Measurements from ENCODE around the gene ARL2. TPM values are rescaled to one million over a fixed set of nuclear protein-coding genes. Genes with fewer than 3 reads are reported as not detected.
A peak's percentile ranks its signal among the peaks of the same experiment; 100 is the strongest.

Gene ARL2
- total RNA-seq (100 to 1,000 TPM in 7 of 9 donors, 10 to 100 TPM in 2; 90.3 to 241 (median 116) TPM), polyA plus RNA-seq (100 to 1,000 TPM; 126 to 158 TPM)
- long read RNA-seq, donor 1, transcript ARL2-201 (5 exons, 979 nt), result major isoform, 127 of 142 reads
- long read RNA-seq, donor 1, transcript ARL2-206 (4 exons, 795 nt), result minor isoform, 5 of 142 reads
- long read RNA-seq, donor 1, partial matches to known transcripts, result 1 of 142 reads
- long read RNA-seq, donor 1, other reads (novel, unspliced or antisense), result 2 of 142 reads
- long read RNA-seq, donor 2, transcript ARL2-201 (5 exons, 979 nt), result major isoform, 155 of 163 reads
- long read RNA-seq, donor 2, partial matches to known transcripts, result 1 of 163 reads
- long read RNA-seq, donor 2, other reads (novel, unspliced or antisense), result 0 of 163 reads
- long read RNA-seq, donor 3, transcript ARL2-201 (5 exons, 979 nt), result major isoform, 78 of 89 reads
- long read RNA-seq, donor 3, partial matches to known transcripts, result 1 of 89 reads
- long read RNA-seq, donor 3, other reads (novel, unspliced or antisense), result 1 of 89 reads

DNA sequence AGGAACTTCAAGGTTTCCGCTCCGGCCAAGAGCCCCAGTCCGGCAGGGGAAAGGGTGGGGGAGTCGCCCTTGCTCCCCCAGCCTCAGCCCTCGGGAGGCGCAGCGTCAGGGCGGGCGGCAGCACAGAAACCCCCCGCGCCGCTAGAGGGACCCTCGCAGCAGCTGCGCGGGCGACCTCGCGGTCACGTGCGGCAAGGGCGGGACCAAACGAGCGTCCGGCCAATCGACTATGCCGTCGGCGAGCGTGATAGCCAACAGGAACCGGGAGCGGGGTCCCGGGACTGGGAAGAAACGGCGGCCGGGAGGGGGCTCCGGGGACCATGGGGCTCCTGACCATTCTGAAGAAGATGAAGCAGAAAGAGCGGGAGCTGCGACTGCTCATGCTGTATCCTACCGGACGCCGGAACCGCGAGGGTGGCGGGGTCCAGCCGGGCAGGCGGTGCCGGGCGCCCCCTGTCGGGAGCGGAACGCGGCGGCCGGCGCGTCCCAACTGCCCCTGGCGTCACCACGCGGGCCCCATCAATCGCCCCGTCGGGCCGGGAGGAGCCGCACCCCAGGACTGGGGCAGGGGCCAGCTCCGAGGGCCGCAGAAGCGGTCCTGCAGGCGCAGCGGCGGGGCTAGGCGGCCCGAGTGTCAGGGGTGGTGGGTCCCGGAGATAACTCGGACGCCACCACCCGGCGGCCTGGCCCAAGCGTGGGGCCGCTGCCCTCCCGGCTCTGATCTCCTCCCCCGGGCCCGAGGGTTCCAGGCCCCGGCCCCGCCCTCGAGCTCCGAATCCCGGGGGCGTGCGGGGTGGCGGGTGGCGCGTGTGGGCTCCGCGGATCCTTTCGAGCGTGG, at the start of gene ARL2:
Gene ARL2, plus strand, starts transcription at position 273 of the 838 bp plus-strand sequence. Its CDS starts 48 bp downstream, at position 321.
- H3K27ac ChIP-seq, result peak within 1 kb of the TSS; percentile 92 to 100 (median 99)
- no peaks in the 10 kb centered on the region for H3K9me3 ChIP-seq
- ATAC-seq (peak; percentile 85 to 95 (median 94)), DNase-seq (peak; percentile 95 to 96 (median 95))
- peaks cover 0 to 17% (median 9%) of the 10 kb centered on the region in 9 donors for H3K36me3 ChIP-seq
- 0 to 1% (median 0%) methylated on average over 27 to 96 of the region's 96 CpGs for WGBS, 4 donors
- peak in 1 of 2 donors; percentile 26 for TF ChIP-seq POLR2A (IDR thresholded peaks at IDR 0.05)
- TF ChIP-seq, protein P1, sequence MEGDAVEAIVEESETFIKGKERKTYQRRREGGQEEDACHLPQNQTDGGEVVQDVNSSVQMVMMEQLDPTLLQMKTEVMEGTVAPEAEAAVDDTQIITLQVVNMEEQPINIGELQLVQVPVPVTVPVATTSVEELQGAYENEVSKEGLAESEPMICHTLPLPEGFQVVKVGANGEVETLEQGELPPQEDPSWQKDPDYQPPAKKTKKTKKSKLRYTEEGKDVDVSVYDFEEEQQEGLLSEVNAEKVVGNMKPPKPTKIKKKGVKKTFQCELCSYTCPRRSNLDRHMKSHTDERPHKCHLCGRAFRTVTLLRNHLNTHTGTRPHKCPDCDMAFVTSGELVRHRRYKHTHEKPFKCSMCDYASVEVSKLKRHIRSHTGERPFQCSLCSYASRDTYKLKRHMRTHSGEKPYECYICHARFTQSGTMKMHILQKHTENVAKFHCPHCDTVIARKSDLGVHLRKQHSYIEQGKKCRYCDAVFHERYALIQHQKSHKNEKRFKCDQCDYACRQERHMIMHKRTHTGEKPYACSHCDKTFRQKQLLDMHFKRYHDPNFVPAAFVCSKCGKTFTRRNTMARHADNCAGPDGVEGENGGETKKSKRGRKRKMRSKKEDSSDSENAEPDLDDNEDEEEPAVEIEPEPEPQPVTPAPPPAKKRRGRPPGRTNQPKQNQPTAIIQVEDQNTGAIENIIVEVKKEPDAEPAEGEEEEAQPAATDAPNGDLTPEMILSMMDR (IDR thresholded peaks at IDR 0.05), result peak; percentile 63 to 89 (median 78)
- intact Hi-C loops (cut with DNase I), result loop anchor here (1.0 to 10.0 kb wide), 16 partner anchors 13 to 169 kb away; partner anchors contain the start of genes PPP2R5B (in 5 of the 10), ZNHIT2 (in 5 of the 10), CDC42BPG (in 4 of the 10) and CDCA5 (in 4 of the 10)
- H3K4me1 ChIP-seq, result peaks cover 0 to 30% (median 14%) of the 10 kb centered on the region in 12 donors
- H3K27me3 ChIP-seq, result no peaks in the 10 kb centered on the region
- peak within 1 kb of the TSS; percentile 61 to 89 (median 80) for H3K4me3 ChIP-seq

- no peak overlapping the region for H3K4me3 ChIP-seq
- WGBS, 4 donors, result 91 to 94% (median 93%) methylated on average over 3 of the region's 3 CpGs
- intact Hi-C loops (cut with DNase I), result no loop called here
- no peak overlapping the region for H3K27ac ChIP-seq
- no peak for DNase-seq
- TF ChIP-seq, protein P1 (IDR thresholded peaks at IDR 0.05), result no peak
- TF ChIP-seq POLR2A (IDR thresholded peaks at IDR 0.05), result no peak
- H3K27me3 ChIP-seq, result no peaks in the 10 kb centered on the region
- ATAC-seq, result no peak
- no peaks in the 10 kb centered on the region for H3K9me3 ChIP-seq
- H3K36me3 ChIP-seq, result no peaks in the 10 kb centered on the region
- H3K4me1 ChIP-seq, result peaks cover 0 to 11% (median 9%) of the 10 kb centered on the region in 12 donors
Observed at GRCh38 chr11:64967375-64967774, 46.6 kb upstream of the ARL2 start.

- WGBS, 4 donors, result 39 to 44% (median 41%) methylated on average over 5 of the region's 5 CpGs
- peaks cover 0 to 12% (median 10%) of the 10 kb centered on the region in 12 donors for H3K4me1 ChIP-seq
- TF ChIP-seq, protein P1 (IDR thresholded peaks at IDR 0.05), result no peak
- no peak for TF ChIP-seq POLR2A (IDR thresholded peaks at IDR 0.05)
- no peaks in the 10 kb centered on the region for H3K9me3 ChIP-seq
- ATAC-seq, result no peak
- H3K27ac ChIP-seq, result no peak overlapping the region
- no peak for DNase-seq
- H3K36me3 ChIP-seq, result no peaks in the 10 kb centered on the region
- no peak overlapping the region for H3K4me3 ChIP-seq
- intact Hi-C loops (cut with DNase I), result no loop called here
- H3K27me3 ChIP-seq, result no peaks in the 10 kb centered on the region
Observed at GRCh38 chr11:64969209-64969608, 44.8 kb upstream of the ARL2 start.
